GM12878 (cell line): ENCODE data around the gene TNFSF11. TPM values are rescaled to one million over a fixed set of nuclear protein-coding genes. Genes with fewer than 3 reads are reported as not detected.

Experiments
- ATAC-seq: fragments of 200-7000 bp; cut with Tn5 transposase; 3 replicates; pipeline ENCODE4 v1.9.1; 2020; ENCODE audit warnings: mild to moderate bottlenecking, moderate library complexity
- BruUV-seq: library from RNA; stranded (reverse); fragments of 400-500 nt; replicated peaks from 2 replicates; lab custom pipeline; 2021; lab: Mats Ljungman, UMichigan
- CTCF ChIA-PET: fragments of 300-600 bp; sonication (Branson Sonifier 250); formaldehyde crosslinking; extraction: SDS; loops from one replicate; lab custom pipeline; 2021; ENCODE audit warnings: inconsistent platforms; lab: Yijun Ruan, JAX
- POLR2A ChIA-PET: fragments of 350-600 bp; formaldehyde crosslinking; extraction: SDS; loops from one replicate; lab custom pipeline; 2021; ENCODE audit warnings: inconsistent platforms; lab: Charles Lee
- RAD21 ChIA-PET: fragments of 300-600 bp; sonication (Branson Sonifier 250); formaldehyde crosslinking; loops from one replicate; lab custom pipeline; 2023; ENCODE audit warnings: antibody characterized with exemption; ENCODE audit not compliant: unreplicated experiment; lab: Charles Lee
- SMC1A ChIA-PET: fragments of 300-600 bp; sonication (Branson Sonifier 250); formaldehyde crosslinking; loops from one replicate; lab custom pipeline; 2023; ENCODE audit not compliant: unreplicated experiment, uncharacterized antibody; lab: Charles Lee
- DNase-seq: peaks from one replicate; pipeline ENCODE4 v3.0.0-alpha.2; 2011; ENCODE audit warnings: low read depth, low spot score
- FAIRE-seq: peaks from 3 replicates; lab custom pipeline; 2011; peaks lifted over from hg19 to GRCh38; lab: Jason Lieb, UNC
- H2AFZ ChIP-seq: 2 replicates; pipeline ENCODE4 v1.6.0; 2011; ENCODE audit warnings: low read depth, low read length, control low read depth; ENCODE audit not compliant: control insufficient read depth
- H3K27ac ChIP-seq: 2 replicates; pipeline ENCODE4 v1.5.1; 2011; ENCODE audit warnings: control low read depth; ENCODE audit not compliant: control insufficient read depth, insufficient read depth
- H3K27me3 ChIP-seq, 2 experiments: replicated peaks in 1 of 2; 2 replicates each; pipeline versions ENCODE4 v1.6.0 to v1.6.1; 2011; ENCODE audit warnings: low read length in 1 of 2; ENCODE audit not compliant: control insufficient read depth in 2 of 2, insufficient read depth in 2 of 2
- H3K36me3 ChIP-seq, 2 experiments: 2 replicates each; pipeline ENCODE4 v1.5.1; 2011; ENCODE audit warnings: low read length in 1 of 2; ENCODE audit not compliant: control insufficient read depth in 2 of 2, insufficient read depth in 2 of 2
- H3K4me1 ChIP-seq: 2 replicates; pipeline ENCODE4 v1.6.1; 2011; ENCODE audit warnings: mild to moderate bottlenecking, low read length, moderate library complexity, mixed read lengths; ENCODE audit not compliant: control insufficient read depth, insufficient read depth
- H3K4me2 ChIP-seq: 2 replicates; pipeline ENCODE4 v1.6.0; 2011; ENCODE audit warnings: control low read depth; ENCODE audit not compliant: control insufficient read depth, insufficient read depth
- H3K4me3 ChIP-seq: fragments of 200-600 bp; sonication (generic); 2 replicates; pipeline ENCODE4 v1.5.1; 2016
- H3K79me2 ChIP-seq: 2 replicates; pipeline ENCODE4 v1.6.0; 2011; ENCODE audit warnings: low read length; ENCODE audit not compliant: control insufficient read depth, insufficient read depth
- H3K9ac ChIP-seq: 2 replicates; pipeline ENCODE4 v1.8.0; 2011; ENCODE audit warnings: low read length, control low read depth, mixed read lengths; ENCODE audit not compliant: control insufficient read depth, insufficient read depth
- H3K9me3 ChIP-seq: replicated peaks from 3 replicates; pipeline ENCODE4 v1.5.1; 2011; ENCODE audit warnings: mild to moderate bottlenecking, low read length; ENCODE audit not compliant: control insufficient read depth, insufficient read depth
- H4K20me1 ChIP-seq: 2 replicates; pipeline ENCODE4 v1.6.0; 2011; ENCODE audit not compliant: control insufficient read depth, insufficient read depth
- CREB1 ChIP-seq: IDR thresholded peaks from 2 replicates; pipeline ENCODE4 v1.6.1; 2012; ENCODE audit warnings: low read depth, mild to moderate bottlenecking, inconsistent platforms
- EED ChIP-seq: sonication (generic); IDR thresholded peaks from 2 replicates; pipeline ENCODE4 v1.6.1; 2016; ENCODE audit warnings: antibody characterized with exemption, low read depth
- HCFC1 ChIP-seq: fragments of 150-350 bp; IDR thresholded peaks from 2 replicates; pipeline ENCODE4 v1.6.1; 2014; ENCODE audit warnings: low read length
- JUND ChIP-seq: IDR thresholded peaks from 2 replicates; pipeline ENCODE4 v1.6.1; 2012; ENCODE audit warnings: low read depth, mild to moderate bottlenecking, low read length, improper control_type of control experiment, moderate library complexity
- NR2C1 ChIP-seq: fragments of 450-650 bp; IDR thresholded peaks from 2 replicates; pipeline ENCODE4 v1.6.1; 2017; ENCODE audit warnings: antibody characterized with exemption, mild to moderate bottlenecking, moderate library complexity
- RAD21 ChIP-seq: IDR thresholded peaks from 2 replicates; pipeline ENCODE4 v1.6.1; 2011; ENCODE audit warnings: mild to moderate bottlenecking, low read depth, low read length, moderate library complexity; ENCODE audit not compliant: insufficient read depth
- RUNX3 ChIP-seq: IDR thresholded peaks from 2 replicates; pipeline ENCODE4 v1.6.1; 2012; ENCODE audit warnings: low read length, inconsistent platforms
- SMC3 ChIP-seq: IDR thresholded peaks from 2 replicates; pipeline ENCODE4 v1.6.1; 2011; ENCODE audit warnings: low read length, improper control_type of control experiment, borderline replicate concordance
- USF1 ChIP-seq: IDR thresholded peaks from 2 replicates; pipeline ENCODE4 v1.6.1; 2011; ENCODE audit warnings: borderline replicate concordance, low read depth, mild to moderate bottlenecking, moderate library complexity, mixed read lengths, low read length; ENCODE audit not compliant: insufficient read depth; ENCODE audit errors: extremely low read length
- YY1 ChIP-seq: IDR thresholded peaks from 2 replicates; pipeline ENCODE4 v1.6.1; 2011; ENCODE audit warnings: low read depth, mild to moderate bottlenecking, low read length
- ZBTB11 ChIP-seq: fragments of 450-650 bp; formaldehyde crosslinking; IDR thresholded peaks from 2 replicates; pipeline ENCODE4 v1.5.0; 2022; ENCODE audit warnings: mild to moderate bottlenecking, missing genetic modification characterization
- WGBS: methylation state at CpG from one replicate; pipeline ENCODE4 v1.1.6; 2016; ENCODE audit warnings: low lambda C conversion rate; ENCODE audit not compliant: insufficient replicate concordance, insufficient coverage; ENCODE audit errors: missing lambda C conversion rate; 5-methylcytosine and 5-hydroxymethylcytosine counted together
- in situ Hi-C: fragments of 300-500 bp; cut with MboI; formaldehyde crosslinking; loops from 9 replicates; pipeline ENCODE4 v1.14.3; 2018; ENCODE audit warnings: mixed read lengths
- intact Hi-C: fragments of 100-400 bp; cut with micrococcal nuclease; formaldehyde crosslinking; loops from one replicate; pipeline ENCODE4 v1.14.2; 2022; ENCODE audit not compliant: unreplicated experiment
- polyA plus RNA-seq, 11 experiments: library from polyadenylated mRNA; depleted of rRNA in 4 of 11; unstranded in 6 of 11; stranded (reverse) in 5 of 11; fragments of >200 nt; fragmentation: Nextera tagmentation in 4 of 11; fragmentation: Illumina TruSeq in 1 of 11; extraction: Ambion mirVana in 4 of 11; extraction: Trizol in 1 of 11; gene quantifications; 1 replicate in 1 of 11; 2 replicates in 10 of 11; pipeline versions ENCODE4 v1.2.1 to v1.2.3, GENCODE V29; 2011 to 2016; ENCODE audit warnings: inconsistent platforms in 2 of 11, missing spikeins in 2 of 11, low read depth in 1 of 11
- total RNA-seq, 4 experiments: library from RNA; depleted of rRNA in 3 of 4; stranded (reverse); fragments of >200 nt in 3 of 4; fragmentation: Illumina TruSeq in 1 of 4; extraction: Trizol in 1 of 4; gene quantifications; 2 replicates each; pipeline versions ENCODE4 v1.2.1 to v1.2.3, GENCODE V29; 2013 to 2021
- TF ChIP-seq, protein P1 (sequence below), 3 experiments: IDR thresholded peaks in 2 of 3; conservative IDR thresholded peaks in 1 of 3; 2 replicates each; pipeline ENCODE4 v1.5.1; 2011; ENCODE audit warnings: low read depth in 3 of 3, low read length in 3 of 3, mild to moderate bottlenecking in 3 of 3, control low read depth in 2 of 3, moderate library complexity in 2 of 3, inconsistent platforms in 1 of 3, mixed read lengths in 1 of 3; ENCODE audit not compliant: control insufficient read depth in 2 of 3, insufficient read depth in 1 of 3; ENCODE audit errors: extremely low read depth in 1 of 3

TNFSF11 gene
- total and polyA plus RNA-seq, 10 of the 15 experiments (the other 5 are each of a cell fraction or from before 2014, with no cell fraction given) = 0.86 to 14.8 (median 10.0) TPM

- Histone ChIP-seq H4K20me1 (no peaks in the 10 kb centered on the region), H3K4me3 (no peak overlapping the region), H3K27me3 (no peaks in the 10 kb centered on the region), H3K4me1 (no peaks in the 10 kb centered on the region; the same call in 1 of the 2 replicates), H3K79me2 (no peaks in the 10 kb centered on the region; the same call in 1 of the 2 replicates), H3K4me2 (no peak overlapping the region), H3K36me3 (0 out of 4 replicates have a peak, but pooled peaks cover 0 to 2% of the 10 kb centered on the region in 2 experiments), H3K27ac (no peak overlapping the region), H3K9me3 (no peaks in the 10 kb centered on the region), H3K9ac (no peak overlapping the region), H2AFZ (no peak overlapping the region)
- ChIA-PET SMC1A (interaction anchor here (0.6 to 2.4 kb wide), 37 partner anchors 15 to 1210 kb away, joined by 3 to 16 read pairs (median 3); partner anchors contain the start of gene EPSTI1), POLR2A (no interaction called here), CTCF (interaction anchor here (0.6 to 3.7 kb wide), 43 partner anchors 8 to 1219 kb away, joined by 3 to 35 read pairs (median 3); partner anchors contain the start of gene AKAP11), RAD21 (interaction anchor here (0.8 to 3.9 kb wide), 12 partner anchors 11 to 1208 kb away, joined by 3 to 25 read pairs (median 3); no protein-coding TSS in a partner anchor)
- in situ Hi-C loops (loop anchor here (10.0 kb wide), 1 partner anchor 1200 kb away; no protein-coding TSS in a partner anchor), intact Hi-C loops (loop anchor here (1.0 to 10.0 kb wide), 5 partner anchors 46 to 1208 kb away; no protein-coding TSS in a partner anchor)
- DNase-seq (peak; percentile 46), FAIRE-seq (peak; percentile 75), ATAC-seq (peak; percentile 91)
- BruUV-seq = no TSS peak
- WGBS = 3% methylated on average over 7 of the region's 7 CpGs
- TF ChIP-seq RUNX3 = peak; percentile 32; the same call in 1 of the 2 replicates
- TF ChIP-seq SMC3 = peak; percentile 86; the same call in 1 of the 2 replicates
- TF ChIP-seq, protein P1, sequence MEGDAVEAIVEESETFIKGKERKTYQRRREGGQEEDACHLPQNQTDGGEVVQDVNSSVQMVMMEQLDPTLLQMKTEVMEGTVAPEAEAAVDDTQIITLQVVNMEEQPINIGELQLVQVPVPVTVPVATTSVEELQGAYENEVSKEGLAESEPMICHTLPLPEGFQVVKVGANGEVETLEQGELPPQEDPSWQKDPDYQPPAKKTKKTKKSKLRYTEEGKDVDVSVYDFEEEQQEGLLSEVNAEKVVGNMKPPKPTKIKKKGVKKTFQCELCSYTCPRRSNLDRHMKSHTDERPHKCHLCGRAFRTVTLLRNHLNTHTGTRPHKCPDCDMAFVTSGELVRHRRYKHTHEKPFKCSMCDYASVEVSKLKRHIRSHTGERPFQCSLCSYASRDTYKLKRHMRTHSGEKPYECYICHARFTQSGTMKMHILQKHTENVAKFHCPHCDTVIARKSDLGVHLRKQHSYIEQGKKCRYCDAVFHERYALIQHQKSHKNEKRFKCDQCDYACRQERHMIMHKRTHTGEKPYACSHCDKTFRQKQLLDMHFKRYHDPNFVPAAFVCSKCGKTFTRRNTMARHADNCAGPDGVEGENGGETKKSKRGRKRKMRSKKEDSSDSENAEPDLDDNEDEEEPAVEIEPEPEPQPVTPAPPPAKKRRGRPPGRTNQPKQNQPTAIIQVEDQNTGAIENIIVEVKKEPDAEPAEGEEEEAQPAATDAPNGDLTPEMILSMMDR (IDR thresholded peaks at IDR 0.05 in 2 of 3, conservative IDR thresholded peaks at IDR 0.05 in 1 of 3; ENCODE audit: control insufficient read depth in 2 of 3, extremely low read depth in 1 of 3, insufficient read depth in 1 of 3, low read depth in 3 of 3, low read length in 3 of 3) = peak; percentile 60 to 86 (median 76)
- TF ChIP-seq EED = no peak
- no peak for TF ChIP-seq JUND
- no peak for TF ChIP-seq HCFC1
- TF ChIP-seq CREB1 = no peak
- no peak for TF ChIP-seq USF1
- peak; percentile 95 for TF ChIP-seq RAD21
- 0 out of 2 replicates have a peak, but pooled peaks have one; percentile 25 for TF ChIP-seq YY1
- TF ChIP-seq NR2C1 = no peak
- no peak for TF ChIP-seq ZBTB11
These were observed 20.7 kb downstream of the TNFSF11 start for GRCh38 chr13:42594481-42595252.
